Tibial nerve (tissue), 4 donors: Measurements from ENCODE around the gene THSD4. TPM values are rescaled to one million over a fixed set of nuclear protein-coding genes. Genes with fewer than 3 reads are reported as not detected.

Experiments used
- DNase-seq, 2 donors: peaks; one replicate each; pipeline ENCODE4 v3.0.0-alpha.2; 2019; ENCODE audit warnings: low spot score in 2 of 2
- H3K27ac ChIP-seq, 4 donors: fragments of 200-600 bp; sonication (generic) in 3 of 4; one replicate each; pipeline ENCODE4 v1.5.1; 2017 to 2019; ENCODE audit warnings: mild to moderate bottlenecking in 1 of 4
- H3K27me3 ChIP-seq, 2 donors: fragments of 200-600 bp; sonication (generic) in 1 of 2; one replicate each; pipeline versions ENCODE4 v1.5.1 to v1.6.0; 2017 to 2019
- H3K36me3 ChIP-seq, 3 donors: fragments of 200-600 bp; sonication (generic); one replicate each; pipeline ENCODE4 v1.5.1; 2018 to 2019
- H3K4me1 ChIP-seq, 4 donors: fragments of 200-600 bp; sonication (generic) in 3 of 4; one replicate each; pipeline ENCODE4 v1.5.1; 2017 to 2019
- H3K4me3 ChIP-seq, 4 donors: fragments of 200-600 bp; sonication (generic) in 3 of 4; one replicate each; pipeline ENCODE4 v1.5.1; 2017 to 2019; ENCODE audit warnings: mild to moderate bottlenecking in 1 of 4, moderate library complexity in 1 of 4
- H3K9me3 ChIP-seq, 4 donors: fragments of 200-600 bp; sonication (generic) in 3 of 4; one replicate each; pipeline ENCODE4 v1.5.1; 2017 to 2019
- EP300 ChIP-seq, 2 donors: sonication (generic); formaldehyde crosslinking; IDR thresholded peaks; one replicate each; pipeline ENCODE4 v1.6.1; 2017; ENCODE audit warnings: antibody characterized with exemption in 2 of 2, mild to moderate bottlenecking in 1 of 2
- POLR2A ChIP-seq, 2 donors: fragments of 450-650 bp; IDR thresholded peaks; one replicate each; pipeline ENCODE4 v1.6.1; 2017; ENCODE audit warnings: antibody characterized with exemption in 2 of 2, mild to moderate bottlenecking in 2 of 2, moderate library complexity in 2 of 2
- WGBS, 2 donors: methylation state at CpG; one replicate each; pipeline ENCODE4 v1.1.5; 2018; 5-methylcytosine and 5-hydroxymethylcytosine counted together
- total RNA-seq, 4 donors: library from RNA; depleted of rRNA; stranded (reverse); fragments of >200 nt; gene quantifications; one replicate each; pipeline ENCODE4 v1.1.0, GENCODE V29; 2016
- TF ChIP-seq, protein P1 (sequence below), 5 experiments: fragments of 200-600 bp in 3 of 5; fragments of 450-650 bp in 2 of 5; sonication (generic) in 3 of 5; IDR thresholded peaks; one replicate each; pipeline ENCODE4 v1.5.1; 2016 to 2019; ENCODE audit warnings: antibody characterized with exemption in 5 of 5, mild to moderate bottlenecking in 3 of 5, moderate library complexity in 2 of 5

THSD4 gene
- total RNA-seq, 4 donors from 2014 or later: 9.6 to 25.1 (median 21.2) TPM

DNA sequence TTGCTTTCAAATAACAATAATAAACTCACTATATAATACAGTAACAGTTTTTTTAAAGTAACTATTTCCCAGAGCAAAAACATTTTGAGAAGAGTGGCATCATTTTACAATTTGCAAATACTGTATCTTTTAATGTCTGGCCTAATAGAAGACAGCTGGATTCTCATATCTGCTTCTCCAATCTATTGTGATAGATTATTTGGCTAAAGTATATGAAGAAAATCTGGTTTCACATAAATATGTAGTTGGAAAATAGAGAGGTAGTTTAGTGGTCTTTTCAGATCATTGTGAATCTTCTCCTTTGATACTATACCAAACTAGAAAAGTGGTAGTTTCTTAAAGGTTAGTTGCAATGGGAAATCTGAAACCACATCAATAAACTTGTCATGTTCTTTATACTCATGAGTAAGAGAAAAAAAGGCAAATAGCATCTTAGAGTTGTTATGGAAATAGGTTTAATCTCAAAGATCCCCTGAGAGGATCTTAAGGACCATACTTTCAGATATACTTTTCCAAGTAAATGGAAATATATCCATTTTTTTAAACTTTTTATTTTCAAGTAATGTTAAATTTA, 570.2 kb downstream of the THSD4 start:
- H3K27me3 ChIP-seq: no peaks in the 10 kb centered on the region
- H3K4me3 ChIP-seq: no peak overlapping the region
- no peaks in the 10 kb centered on the region for H3K36me3 ChIP-seq
- DNase-seq: no peak
- TF ChIP-seq POLR2A (IDR thresholded peaks at IDR 0.05) (no peak), EP300 (IDR thresholded peaks at IDR 0.05) (no peak)
- TF ChIP-seq, protein P1, sequence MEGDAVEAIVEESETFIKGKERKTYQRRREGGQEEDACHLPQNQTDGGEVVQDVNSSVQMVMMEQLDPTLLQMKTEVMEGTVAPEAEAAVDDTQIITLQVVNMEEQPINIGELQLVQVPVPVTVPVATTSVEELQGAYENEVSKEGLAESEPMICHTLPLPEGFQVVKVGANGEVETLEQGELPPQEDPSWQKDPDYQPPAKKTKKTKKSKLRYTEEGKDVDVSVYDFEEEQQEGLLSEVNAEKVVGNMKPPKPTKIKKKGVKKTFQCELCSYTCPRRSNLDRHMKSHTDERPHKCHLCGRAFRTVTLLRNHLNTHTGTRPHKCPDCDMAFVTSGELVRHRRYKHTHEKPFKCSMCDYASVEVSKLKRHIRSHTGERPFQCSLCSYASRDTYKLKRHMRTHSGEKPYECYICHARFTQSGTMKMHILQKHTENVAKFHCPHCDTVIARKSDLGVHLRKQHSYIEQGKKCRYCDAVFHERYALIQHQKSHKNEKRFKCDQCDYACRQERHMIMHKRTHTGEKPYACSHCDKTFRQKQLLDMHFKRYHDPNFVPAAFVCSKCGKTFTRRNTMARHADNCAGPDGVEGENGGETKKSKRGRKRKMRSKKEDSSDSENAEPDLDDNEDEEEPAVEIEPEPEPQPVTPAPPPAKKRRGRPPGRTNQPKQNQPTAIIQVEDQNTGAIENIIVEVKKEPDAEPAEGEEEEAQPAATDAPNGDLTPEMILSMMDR (IDR thresholded peaks at IDR 0.05): no peak
- H3K9me3 ChIP-seq: no peaks in the 10 kb centered on the region
- H3K27ac ChIP-seq: no peak overlapping the region
- peaks cover 0 to 3% (median 0%) of the 10 kb centered on the region in 4 donors for H3K4me1 ChIP-seq

DNA sequence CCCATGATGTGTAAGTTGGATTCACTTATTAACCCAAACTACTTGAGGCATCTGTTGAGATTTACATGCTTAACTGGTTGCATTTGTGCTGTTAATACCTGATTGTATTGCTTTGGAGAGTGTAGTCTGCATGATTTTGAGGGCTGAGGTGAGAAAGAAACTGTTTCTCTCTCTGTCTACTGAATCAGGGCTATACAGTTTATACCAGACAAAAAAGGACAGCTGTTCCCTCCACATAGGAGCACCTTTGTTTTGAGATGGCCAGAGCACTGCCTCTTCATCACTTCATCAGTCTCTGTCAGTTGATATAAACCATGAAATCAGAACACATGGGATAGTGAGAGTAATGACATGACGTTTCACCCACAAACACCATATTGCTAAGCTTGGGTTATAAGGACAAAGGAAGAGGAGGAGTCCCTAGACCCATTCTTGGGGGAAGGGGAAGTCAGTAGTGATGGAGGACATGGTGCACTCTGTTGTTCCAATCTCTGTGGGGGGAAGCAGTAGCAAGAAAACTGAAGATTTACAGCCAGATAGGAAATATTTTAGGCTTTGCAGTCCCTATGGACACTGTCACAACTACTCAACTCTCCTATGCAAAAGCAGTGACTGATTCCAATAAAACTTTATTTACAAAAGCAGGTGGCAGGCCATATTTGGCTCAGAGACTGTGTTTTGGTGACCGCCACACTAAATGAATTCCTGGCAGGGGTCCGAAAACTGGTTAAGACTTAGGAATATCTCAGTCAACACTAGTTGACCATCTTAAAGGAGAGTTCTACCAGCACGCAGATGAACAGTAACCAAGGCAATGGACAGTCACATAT, 571.2 kb downstream of the THSD4 start:
- peaks cover 0 to 3% (median 0%) of the 10 kb centered on the region in 4 donors for H3K9me3 ChIP-seq
- H3K27me3 ChIP-seq: no peaks in the 10 kb centered on the region
- peaks cover 0 to 9% (median 0%) of the 10 kb centered on the region in 4 donors for H3K4me1 ChIP-seq
- TF ChIP-seq EP300 (IDR thresholded peaks at IDR 0.05) (no peak), POLR2A (IDR thresholded peaks at IDR 0.05) (no peak)
- TF ChIP-seq, protein P1 (IDR thresholded peaks at IDR 0.05): no peak
- H3K36me3 ChIP-seq: no peaks in the 10 kb centered on the region
- no peak overlapping the region for H3K4me3 ChIP-seq
- 85 to 92% methylated on average over 4 of the region's 4 CpGs for WGBS, 2 donors
- H3K27ac ChIP-seq: no peak overlapping the region
- DNase-seq: no peak

DNA sequence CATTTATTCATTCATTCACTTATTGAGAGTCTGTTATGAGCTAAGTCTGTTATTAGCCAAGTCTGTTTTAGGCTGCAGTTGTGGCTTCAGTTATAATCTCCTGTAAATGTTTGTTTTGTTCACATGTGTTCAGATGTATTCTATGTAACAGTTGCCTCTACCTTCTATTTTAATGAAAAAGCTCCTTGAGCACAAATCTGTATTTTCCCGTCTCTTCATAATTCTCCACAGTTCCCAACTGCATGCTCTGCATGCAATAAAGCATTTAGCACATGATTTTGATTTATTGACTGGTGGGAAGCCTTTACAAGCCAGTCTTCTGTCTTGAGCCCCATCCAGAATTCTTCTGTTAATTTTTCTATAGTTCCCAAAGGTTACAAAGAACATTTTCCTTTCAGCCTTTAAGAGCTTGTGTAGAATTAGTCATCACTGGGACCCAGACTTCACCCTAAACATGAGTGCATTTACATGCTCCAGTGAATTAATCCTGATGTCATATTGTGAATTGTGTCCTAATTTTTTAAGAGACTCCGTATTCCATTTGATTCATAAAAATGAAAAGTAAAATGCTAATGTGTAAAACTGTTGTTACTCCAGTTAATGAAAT, 572.7 kb downstream of the THSD4 start:
- H3K4me1 ChIP-seq: peaks cover 0 to 16% (median 0%) of the 10 kb centered on the region in 4 donors
- TF ChIP-seq POLR2A (IDR thresholded peaks at IDR 0.05) (no peak), EP300 (IDR thresholded peaks at IDR 0.05) (no peak)
- TF ChIP-seq, protein P1 (IDR thresholded peaks at IDR 0.05): no peak
- WGBS, 2 donors: 50 to 51% methylated on average over 2 of the region's 2 CpGs
- H3K9me3 ChIP-seq: peaks cover 0 to 3% (median 0%) of the 10 kb centered on the region in 4 donors
- H3K27me3 ChIP-seq: no peaks in the 10 kb centered on the region
- H3K4me3 ChIP-seq: no peak overlapping the region
- DNase-seq: no peak
- no peak overlapping the region for H3K27ac ChIP-seq
- no peaks in the 10 kb centered on the region for H3K36me3 ChIP-seq

DNA sequence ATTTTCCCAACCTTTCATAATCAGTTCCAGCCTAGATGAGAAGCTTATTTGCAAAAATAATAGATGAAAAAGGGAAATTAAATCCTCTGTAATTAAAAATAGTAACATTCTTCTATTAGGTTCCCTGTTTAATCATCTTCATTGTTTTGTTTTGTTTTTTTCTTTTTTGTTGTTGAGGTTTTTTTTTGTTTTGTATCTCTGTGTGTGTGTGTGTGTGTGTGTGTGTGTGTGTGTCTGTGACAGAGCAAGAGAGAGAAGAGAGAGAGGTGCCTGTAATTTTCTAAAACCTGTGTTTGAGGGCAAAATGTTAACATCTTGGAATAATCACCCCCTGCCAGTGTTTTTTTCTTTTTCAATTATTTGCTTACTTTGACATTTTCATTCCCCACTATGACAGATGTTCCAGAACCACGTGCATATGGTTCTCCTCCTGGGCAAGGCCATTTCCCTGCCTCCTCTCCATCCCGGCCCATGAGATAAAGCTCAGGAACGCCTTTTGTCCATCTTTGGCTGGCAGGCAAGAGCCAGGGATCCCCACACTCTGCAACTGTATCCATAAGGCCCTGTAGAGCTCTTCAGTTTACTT, 573.3 kb downstream of the THSD4 start:
- Histone ChIP-seq H3K4me1 (peaks cover 0 to 16% (median 0%) of the 10 kb centered on the region in 4 donors), H3K4me3 (no peak overlapping the region), H3K27me3 (no peaks in the 10 kb centered on the region), H3K36me3 (no peaks in the 10 kb centered on the region), H3K27ac (peak overlapping the region in 1 of 4 donors; percentile 19), H3K9me3 (peaks cover 0 to 3% (median 0%) of the 10 kb centered on the region in 4 donors)
- TF ChIP-seq, protein P1 (IDR thresholded peaks at IDR 0.05): no peak
- no peak for TF ChIP-seq EP300 (IDR thresholded peaks at IDR 0.05)
- no peak for TF ChIP-seq POLR2A (IDR thresholded peaks at IDR 0.05)
- no peak for DNase-seq
- WGBS, 2 donors: 49 to 60% methylated on average over 3 of the region's 3 CpGs
